ENCODE results near the gene SMPDL3B.
A peak's percentile ranks its signal among the peaks of the same experiment; 100 is the strongest.
"Not testable (repeated sequence)": the region's sequence is repeated elsewhere in the genome, so short reads cannot be mapped to it uniquely, and the experiment has no call there.

Gene SMPDL3B

DNA sequence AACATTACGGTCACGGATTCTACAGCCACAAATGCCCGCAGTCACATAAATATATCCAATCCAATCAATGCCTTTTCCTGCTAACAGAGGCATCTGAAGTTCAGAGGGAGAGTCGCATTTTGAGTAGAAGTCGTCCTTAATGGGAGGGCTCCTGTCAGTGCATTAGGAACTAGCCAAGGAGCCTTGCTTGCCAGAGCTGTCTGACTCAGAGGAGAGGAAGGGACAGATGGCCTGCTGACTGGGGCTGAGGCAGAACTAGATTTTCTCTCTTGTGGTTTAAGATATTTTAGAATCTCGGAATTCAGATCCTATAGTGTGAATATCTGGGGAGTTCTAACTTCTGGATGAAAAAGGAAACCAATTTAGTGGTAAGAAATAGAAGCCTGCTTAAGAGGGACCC is 35.6 kb downstream of the SMPDL3B start:
- ATAC-seq: no peak
- no peak for DNase-seq

DNA sequence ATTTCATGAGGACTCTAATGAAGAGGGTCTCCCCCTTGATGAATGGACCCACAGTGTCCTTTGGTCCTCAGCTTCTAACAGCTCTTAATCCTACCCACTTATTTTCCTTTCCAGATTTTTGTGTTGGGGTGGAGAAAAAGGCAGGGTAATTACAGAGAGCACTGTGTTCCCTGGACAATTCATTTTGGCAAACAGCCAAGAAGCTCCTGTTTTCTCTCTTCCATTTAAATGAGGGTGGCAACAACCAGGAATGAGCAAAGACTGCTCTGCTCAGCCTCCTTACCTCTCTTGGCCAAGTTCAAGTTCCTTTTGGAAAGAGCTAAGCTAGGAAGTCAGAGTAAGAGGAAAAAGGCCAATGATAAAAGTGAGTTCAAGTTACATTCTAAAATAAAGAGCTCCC is 36.9 kb downstream of the SMPDL3B start:
- DNase-seq: no peak
- ATAC-seq: no peak

DNA sequence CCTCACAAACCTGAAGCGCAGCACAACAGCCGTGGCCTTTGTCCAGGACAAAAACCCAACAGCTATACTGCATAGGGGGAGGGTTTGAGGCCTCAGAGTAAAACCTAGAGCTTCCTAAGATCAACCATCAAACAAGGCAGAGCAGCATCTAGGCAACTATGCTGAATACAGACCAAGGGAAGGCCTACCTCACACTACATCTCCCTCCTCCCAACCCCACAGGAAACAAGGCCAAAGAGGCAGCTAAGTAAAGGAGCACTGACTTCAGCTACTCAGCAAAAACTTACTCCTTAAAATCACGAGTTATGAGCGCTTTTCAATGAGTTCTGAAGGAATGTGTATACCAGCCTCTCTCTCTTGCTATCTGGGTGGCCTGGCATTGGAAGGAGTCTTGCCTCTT is 37.3 kb downstream of the SMPDL3B start:
- DNase-seq (no peak), ATAC-seq (no peak)

DNA sequence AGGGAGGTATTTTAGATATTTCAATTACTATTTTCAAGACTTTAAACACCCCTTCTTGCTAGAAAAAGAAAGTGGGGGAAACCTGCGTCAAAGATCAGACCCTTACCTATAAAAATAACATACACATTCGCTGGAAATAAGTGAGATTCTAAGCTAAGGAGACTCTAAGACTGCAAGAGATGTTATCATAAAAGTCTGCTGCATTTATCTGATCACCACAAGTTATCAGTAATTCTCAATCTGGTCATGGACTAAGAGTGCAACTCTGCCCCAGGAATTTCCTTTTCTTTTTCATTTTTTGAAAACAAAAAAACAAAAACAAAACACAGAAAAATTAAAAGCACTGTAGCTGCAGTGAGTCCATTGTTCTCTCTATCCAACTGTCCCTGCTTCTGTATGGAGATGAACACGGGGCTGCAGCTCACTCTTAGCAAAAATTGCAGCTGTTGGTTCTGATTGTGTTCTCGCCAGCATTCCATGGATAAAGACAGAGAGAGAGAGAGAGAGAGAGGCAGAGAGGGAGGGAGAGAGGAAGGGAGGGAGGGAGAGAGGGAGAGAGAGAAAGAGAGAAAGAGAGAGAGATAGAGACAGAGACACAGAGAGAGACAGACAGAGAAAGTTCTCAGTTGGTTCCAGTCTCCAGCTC is 39.1 kb downstream of the SMPDL3B start:
- DNase-seq (no peak), ATAC-seq (no peak)

DNA sequence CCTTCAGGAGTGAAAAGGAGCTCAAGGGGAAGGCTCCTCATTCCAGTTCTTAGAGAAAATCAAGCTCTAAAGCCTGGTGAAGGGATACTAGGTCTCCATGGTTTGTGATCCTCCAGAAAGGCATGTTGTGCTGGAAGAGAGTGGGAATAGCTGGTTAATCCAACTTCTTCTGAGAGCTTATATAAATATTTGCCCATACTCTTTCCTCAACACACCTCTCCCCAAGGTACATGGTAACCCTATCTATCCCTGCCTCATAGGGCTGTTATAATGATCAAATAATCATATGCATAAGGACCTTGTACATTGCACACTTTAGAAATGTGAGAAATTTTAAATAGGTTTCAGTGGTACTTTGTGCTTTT is 39.6 kb downstream of the SMPDL3B start:
- ATAC-seq: no peak
- DNase-seq: no peak

DNA sequence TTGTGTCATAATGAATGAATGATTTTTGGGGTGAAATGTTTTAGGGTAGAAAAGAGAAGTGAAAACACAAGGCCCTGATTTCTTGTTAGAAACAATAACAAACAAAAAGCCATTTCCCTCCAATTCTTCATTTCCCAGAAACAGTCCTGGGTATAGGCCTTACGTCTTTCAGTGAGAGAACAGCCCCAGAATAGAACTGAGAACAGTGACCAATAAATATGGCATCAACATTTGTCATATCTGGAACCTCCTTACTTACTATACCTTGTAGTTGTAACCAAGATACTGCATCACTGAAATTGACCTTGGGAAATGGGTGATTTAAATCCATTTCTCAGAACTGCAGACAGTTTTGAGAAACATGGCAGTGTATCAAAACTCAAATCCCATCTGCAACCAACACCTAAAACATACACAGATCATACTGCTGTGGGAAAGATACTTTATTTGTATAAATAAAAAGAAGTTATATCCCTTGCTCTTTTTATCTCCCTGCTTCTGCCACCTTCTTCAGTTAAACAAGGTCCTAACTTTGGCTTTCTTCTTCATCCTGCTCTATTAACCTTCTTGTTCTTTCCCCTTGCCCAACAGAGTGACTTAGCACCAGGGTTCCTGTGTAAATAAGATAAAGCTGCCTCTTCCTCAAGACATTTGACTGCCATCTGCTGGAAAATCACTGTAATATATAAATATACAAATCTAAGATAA is 44.5 kb downstream of the SMPDL3B start:
- ATAC-seq: peak; percentile 52
- DNase-seq: no peak

DNA sequence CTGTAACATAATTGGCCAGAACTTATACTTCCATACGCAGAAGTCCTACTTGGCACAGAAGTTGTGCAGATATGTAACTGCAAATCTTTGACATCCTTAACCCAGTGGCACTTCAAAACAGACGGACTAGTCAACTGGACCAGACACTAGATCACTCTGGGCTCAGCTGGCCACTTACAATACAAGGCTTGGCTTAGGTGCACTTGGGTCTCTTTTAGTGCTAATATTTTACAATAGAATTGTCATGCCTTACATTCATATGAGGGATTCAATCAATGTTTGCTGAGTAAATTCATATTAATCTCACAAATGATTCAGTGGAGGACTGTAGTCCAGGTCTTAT is 45.0 kb downstream of the SMPDL3B start:
- DNase-seq: no peak
- ATAC-seq: no peak

DNA sequence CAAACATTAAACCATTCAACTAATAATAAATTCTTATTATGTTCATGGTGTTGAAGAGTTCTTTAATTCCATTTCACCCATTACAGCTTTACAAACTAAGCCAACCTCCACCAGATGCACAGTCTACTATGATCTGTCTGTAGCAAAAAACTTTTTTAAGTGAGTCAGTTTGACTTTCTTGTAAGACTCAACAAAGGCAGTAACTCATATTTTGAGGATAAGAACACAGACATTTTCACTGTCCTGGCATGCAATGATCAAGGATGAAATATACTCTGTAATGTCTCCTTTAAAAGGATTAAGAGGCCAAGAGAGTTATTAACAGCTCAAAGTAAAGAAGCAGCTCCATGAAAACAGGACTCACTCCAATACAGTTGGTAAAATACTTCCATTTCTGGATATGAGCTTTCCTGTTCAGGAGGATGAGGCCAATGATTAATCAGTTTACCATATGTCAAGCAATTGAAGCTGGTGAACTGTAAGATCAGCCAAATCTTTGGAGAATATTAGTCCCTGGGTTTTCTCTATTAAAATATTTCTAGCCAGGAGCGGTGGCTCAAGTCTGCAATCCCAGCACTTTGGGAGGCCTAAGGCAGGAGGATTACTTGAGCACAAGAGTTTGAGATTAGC is 45.5 kb downstream of the SMPDL3B start:
- no peak for ATAC-seq
- no peak for DNase-seq

DNA sequence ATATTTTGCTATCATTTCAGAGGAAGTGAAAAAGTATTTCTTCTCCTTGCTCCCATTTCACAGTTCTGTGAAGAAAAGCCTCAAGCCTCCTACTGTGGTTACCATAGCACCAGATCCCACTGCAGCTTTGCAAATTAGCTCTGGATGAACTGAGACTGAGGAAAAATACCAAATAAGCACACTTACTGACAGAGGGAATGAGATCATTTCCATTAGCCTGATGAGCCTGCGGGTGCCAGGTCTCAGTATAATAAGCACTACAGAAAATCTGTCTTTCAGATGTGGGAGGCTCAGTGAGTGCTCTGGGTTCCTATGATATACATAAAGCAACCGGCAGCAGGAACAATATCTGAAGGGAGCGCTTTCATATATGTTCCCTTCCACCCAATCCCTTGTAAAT is 46.3 kb downstream of the SMPDL3B start:
- ATAC-seq: no peak
- no peak for DNase-seq

DNA sequence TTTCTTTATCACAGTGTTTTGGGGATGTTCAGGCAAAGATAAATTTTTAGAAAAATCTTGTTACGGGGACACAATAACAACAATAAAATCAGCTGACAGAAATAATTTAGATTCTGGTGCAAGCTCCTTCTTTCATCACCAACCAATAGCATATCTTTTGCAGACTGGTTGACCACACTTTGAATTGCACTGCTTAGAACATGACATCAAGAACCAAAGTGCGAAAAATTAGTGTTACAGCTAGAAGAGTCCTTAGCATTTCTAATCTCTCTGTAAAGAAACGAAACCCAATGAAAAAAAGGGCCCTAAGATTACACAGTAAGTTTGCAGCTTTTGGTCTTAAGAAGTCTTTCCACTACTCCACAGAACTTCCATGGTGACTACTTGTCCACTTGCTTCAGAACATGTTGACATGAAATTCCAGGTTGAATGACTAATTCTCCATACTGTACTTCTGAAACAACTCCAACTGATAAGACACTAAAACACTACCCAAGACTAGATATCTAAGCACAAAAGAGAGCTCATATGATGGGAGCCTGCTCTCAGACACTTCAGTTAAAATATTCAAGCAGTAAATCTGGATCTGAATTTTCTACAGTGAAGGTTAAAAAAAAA is 56.2 kb downstream of the SMPDL3B start:
- no peak for DNase-seq
- ATAC-seq: no peak

DNA sequence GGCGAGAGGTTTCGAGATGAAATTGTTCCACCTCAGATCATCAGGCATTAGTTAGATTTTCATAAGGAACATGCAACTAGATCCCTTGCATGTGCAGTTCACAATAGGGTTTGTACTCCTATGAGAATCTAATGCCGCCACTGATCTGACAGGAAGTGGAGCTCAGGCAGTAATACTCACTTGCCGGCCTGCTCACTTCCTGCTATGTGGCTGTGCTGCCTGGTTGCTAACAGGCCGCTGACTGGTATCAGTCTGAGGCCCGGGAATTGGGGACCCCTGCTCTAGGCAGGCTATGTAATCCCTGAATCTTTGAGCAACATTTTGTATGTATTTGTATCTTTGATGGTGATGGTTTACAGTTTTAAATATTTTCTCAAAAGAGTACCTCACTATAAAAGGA is 57.5 kb downstream of the SMPDL3B start:
- DNase-seq (peak; percentile 32), ATAC-seq (peak; percentile 66)

DNA sequence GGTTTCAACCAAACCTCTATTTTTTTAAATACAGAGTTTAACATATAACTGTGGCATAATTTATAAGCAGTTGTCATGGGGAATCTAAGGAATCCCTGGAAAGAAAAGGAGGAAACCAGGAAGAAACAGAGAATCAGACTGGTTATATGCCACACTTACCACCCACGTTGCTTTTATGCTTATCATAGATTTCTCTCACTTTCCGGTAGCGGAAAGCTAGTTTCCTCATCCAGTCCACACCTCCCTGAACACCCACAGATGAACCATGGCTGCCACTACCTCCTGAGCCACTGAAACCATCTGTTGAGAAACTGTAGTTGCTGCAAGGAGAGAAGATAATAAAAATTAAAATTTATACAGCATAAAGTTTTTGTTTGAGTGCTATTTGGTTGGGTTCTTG is 58.4 kb downstream of the SMPDL3B start:
- ATAC-seq (no peak), DNase-seq (no peak)

DNA sequence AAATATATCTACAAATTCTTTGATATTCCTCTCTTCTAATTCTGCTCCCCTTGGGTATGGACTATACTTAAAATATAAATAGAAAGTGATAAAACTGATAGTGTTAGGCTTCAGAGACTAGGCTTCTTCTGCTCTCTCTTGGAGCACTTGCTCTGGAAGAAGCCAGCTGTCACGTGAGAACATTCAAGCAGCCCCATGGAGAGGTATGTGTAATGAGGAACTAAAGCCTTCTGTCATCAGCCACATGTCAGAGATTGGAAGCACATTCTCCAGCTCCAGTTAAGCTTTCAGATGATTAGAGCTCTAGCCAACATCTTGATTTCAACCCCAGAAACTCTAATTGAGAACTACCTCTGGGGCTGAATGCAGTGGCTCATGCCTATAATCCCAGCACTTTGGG is 59.3 kb downstream of the SMPDL3B start:
- ATAC-seq (no peak), DNase-seq (no peak)

DNA sequence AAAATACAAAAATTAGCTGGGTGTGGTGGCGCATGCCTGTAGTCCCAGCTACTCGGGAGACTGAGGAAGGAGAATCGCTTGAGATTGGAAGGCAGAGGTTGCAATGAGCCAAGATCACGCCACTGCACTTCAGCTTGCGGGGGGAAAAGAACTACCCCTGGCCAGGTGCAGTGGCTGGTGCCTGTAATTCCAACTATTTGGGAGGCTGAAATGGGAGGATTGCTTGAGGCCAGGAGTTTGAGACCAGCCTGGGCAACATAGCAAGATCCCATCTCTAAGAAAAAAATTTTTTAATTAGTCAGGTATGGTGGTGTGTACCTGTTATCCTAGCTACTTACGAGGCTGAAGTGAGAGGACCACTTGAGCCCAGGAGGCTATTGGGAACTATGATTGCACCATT is 59.7 kb downstream of the SMPDL3B start:
- DNase-seq, ATAC-seq: not testable (repeated sequence)

DNA sequence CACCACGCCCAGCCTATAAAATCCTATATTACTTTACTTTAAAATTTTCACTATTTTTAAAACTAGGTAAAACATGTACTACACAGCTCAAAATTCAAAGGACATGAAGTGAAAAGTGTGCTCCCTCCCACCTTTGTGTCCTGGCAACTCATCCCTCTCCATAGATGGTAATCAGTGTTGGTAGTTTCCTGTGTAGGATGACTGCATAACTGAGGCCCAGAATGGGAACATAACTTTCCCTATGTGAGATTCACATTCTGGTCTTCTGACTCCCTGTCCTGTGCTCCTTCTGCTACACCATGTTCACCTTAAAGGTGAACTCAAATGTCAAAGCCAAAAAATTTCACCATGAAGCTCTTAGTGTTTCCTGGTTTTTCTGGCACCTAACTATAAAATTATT is 64.3 kb downstream of the SMPDL3B start:
- ATAC-seq: no peak
- no peak for DNase-seq

DNA sequence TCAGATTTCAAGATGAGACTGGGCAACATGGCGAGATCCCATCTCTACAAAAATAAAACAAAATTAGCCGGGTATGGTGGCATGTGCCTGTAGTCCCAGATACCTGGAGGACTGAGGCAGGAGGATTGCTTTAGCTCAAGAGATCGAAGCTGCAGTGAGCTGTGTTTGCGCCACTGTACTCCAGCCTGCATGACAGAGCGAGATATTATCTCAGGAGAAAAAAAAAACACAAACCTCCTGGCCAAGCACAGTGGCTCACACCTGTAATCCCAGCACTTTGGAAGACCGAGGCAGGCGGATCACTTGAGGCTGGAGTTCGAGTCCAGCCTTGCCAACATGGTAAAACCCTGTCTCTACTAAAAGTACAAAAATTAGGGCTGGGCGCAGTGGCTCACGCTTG is 67.8 kb downstream of the SMPDL3B start:
- DNase-seq: no peak
- ATAC-seq: no peak

DNA sequence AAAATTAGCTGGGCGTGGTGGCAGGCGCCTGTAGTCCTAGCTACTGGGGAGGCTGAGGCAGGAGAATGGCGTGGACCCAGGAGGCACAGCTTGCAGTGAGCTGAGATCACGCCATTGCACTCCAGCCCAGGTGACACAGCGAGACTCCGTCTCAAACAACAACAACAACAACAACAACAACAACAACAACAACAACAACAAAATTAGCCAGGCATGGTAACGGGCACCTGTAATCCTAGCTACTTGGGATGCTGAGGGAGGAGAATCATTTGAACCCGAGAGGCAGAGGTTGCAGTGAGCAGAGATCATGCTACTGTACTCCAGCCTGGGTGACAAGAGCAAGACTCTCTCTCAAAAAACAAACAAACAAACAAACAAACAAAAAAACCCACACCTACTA is 68.3 kb downstream of the SMPDL3B start:
- not testable (repeated sequence) for ATAC-seq, DNase-seq
